Globus pallidus (tissue), 1 donor: Measurements from ENCODE around the gene TMEM208.

Experiments
- DNase-seq: peaks from one replicate; pipeline ENCODE4 v3.0.0-alpha.2; 2015; ENCODE audit warnings: low spot score

The TMEM208 gene

DNA sequence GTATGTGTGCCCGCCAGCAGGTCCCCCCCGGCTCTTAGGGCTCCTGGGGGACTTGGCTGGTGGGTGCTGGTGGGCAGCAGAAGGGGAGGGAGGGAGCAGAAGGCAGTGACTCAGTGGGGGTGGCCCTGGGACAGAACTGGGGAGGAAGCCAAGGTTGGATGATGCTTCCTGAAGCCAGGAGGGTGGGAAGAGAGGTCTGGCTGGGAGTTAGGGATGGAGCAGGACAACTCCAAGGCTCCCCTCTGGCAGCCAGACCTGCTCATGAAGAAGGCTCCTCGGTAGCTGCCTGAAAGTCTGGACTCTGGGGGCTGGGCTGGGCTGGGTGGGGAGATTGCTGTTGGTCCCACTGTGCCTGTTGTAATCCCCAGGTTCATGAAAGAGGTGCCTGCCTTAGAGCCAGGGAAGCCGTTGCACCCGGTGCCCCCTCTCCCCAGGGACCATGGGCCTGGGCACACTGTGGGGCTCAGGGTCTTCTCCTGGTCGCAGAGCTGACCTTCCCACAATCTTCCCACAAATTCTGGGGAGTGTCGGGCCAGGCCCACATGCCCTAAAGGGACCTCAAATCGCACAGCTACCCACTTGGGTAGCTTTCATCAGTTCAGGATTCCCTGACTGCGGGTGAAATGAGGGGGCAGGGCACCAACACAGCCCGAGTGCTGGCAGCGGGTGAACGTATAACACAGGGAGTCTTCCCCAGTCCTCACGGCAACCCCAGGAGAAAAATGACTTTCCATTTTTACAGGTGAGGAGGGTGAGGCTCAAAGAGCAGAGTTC is 51.3 kb downstream of the TMEM208 start:
- no peak for DNase-seq
